PFSK-1 (cell line): Measurements from ENCODE around the gene GALNS.

Experiments
- FOXP2 ChIP-seq: optimal IDR thresholded peaks from 2 replicates; pipeline ENCODE3; 2011; ENCODE audit warnings: borderline replicate concordance, control low read depth, inconsistent platforms; ENCODE audit not compliant: insufficient read depth; ENCODE audit errors: extremely low read length, extremely low read depth
- POLR2AphosphoS5 ChIP-seq: IDR thresholded peaks from 2 replicates; pipeline ENCODE4 v1.6.1; 2012; ENCODE audit warnings: low read depth, mild to moderate bottlenecking, control low read depth, low read length, moderate library complexity
- REST ChIP-seq, 2 experiments: IDR thresholded peaks; 2 replicates each; pipeline versions ENCODE4 v1.6.1 to v1.8.0; 2011 to 2012; ENCODE audit warnings: low read depth in 2 of 2, low read length in 2 of 2, control low read depth in 1 of 2, inconsistent platforms in 1 of 2, mild to moderate bottlenecking in 1 of 2, moderate library complexity in 1 of 2; ENCODE audit not compliant: insufficient read depth in 1 of 2
- SIN3A ChIP-seq: IDR thresholded peaks from 2 replicates; pipeline ENCODE4 v1.6.1; 2012; ENCODE audit warnings: mild to moderate bottlenecking, low read length, moderate library complexity, borderline replicate concordance; ENCODE audit not compliant: insufficient read depth
- TAF1 ChIP-seq: IDR thresholded peaks from 2 replicates; pipeline ENCODE4 v1.6.1; 2012; ENCODE audit warnings: low read length, control low read depth, borderline replicate concordance; ENCODE audit not compliant: insufficient read depth

GRCh38 chr16:88863426-88863825 is 6.7 kb upstream of the GALNS start:
- TF ChIP-seq POLR2AphosphoS5 (no peak), TAF1 (no peak), FOXP2 (no peak), REST (IDR thresholded peaks at IDR 0.05; ENCODE audit: insufficient read depth in 1 of 2, low read depth in 2 of 2, low read length in 2 of 2) (no peak), SIN3A (no peak)
